GM21367 (cell line): Measurements from ENCODE around the gene HMCN1.
"Not testable (repeated sequence)": the region's sequence is repeated elsewhere in the genome, so short reads cannot be mapped to it uniquely, and the experiment has no call there.

ENCODE experiments used
- ATAC-seq: cut with Tn5 transposase; IDR thresholded peaks from one replicate; pipeline ENCODE4 v1.9.1; 2021; ENCODE audit not compliant: unreplicated experiment

HMCN1 gene

GRCh38 chr1:186125511-186125910 is 391.3 kb downstream of the HMCN1 start:
- ATAC-seq, result no peak

GRCh38 chr1:186129758-186130157 is 395.6 kb downstream of the HMCN1 start:
- ATAC-seq, result no peak

GRCh38 chr1:186139115-186139514 is 404.9 kb downstream of the HMCN1 start:
- ATAC-seq, result no peak

- ATAC-seq, result no peak
Observed at GRCh38 chr1:186139701-186140100, 405.5 kb downstream of the HMCN1 start.

GRCh38 chr1:186142159-186142558 is 408.0 kb downstream of the HMCN1 start:
- ATAC-seq, result no peak

GRCh38 chr1:186142916-186143315 is 408.7 kb downstream of the HMCN1 start:
- no peak for ATAC-seq

- ATAC-seq, result no peak
Observed at GRCh38 chr1:186143481-186143880, 409.3 kb downstream of the HMCN1 start.

- no peak for ATAC-seq
Observed at GRCh38 chr1:186144505-186144904, 410.3 kb downstream of the HMCN1 start.

GRCh38 chr1:186146974-186147373 is 412.8 kb downstream of the HMCN1 start:
- ATAC-seq, result no peak

- ATAC-seq, result no peak
Observed at GRCh38 chr1:186149591-186149990, 415.4 kb downstream of the HMCN1 start.

- no peak for ATAC-seq
Observed at GRCh38 chr1:186152227-186152619, 418.0 kb downstream of the HMCN1 start.

- ATAC-seq, result no peak
Observed at GRCh38 chr1:186152620-186153239, 418.5 kb downstream of the HMCN1 start.

GRCh38 chr1:186154651-186155050 is 420.5 kb downstream of the HMCN1 start:
- no peak for ATAC-seq

GRCh38 chr1:186155594-186155993 is 421.4 kb downstream of the HMCN1 start:
- no peak for ATAC-seq

- not testable (repeated sequence) for ATAC-seq
Observed at GRCh38 chr1:186162895-186163294, 428.7 kb downstream of the HMCN1 start.

- no peak for ATAC-seq
Observed at GRCh38 chr1:186164773-186165172, 430.6 kb downstream of the HMCN1 start.

GRCh38 chr1:186165303-186165702 is 431.1 kb downstream of the HMCN1 start:
- no peak for ATAC-seq

- no peak for ATAC-seq
Observed at GRCh38 chr1:186167096-186167668, 433.0 kb downstream of the HMCN1 start.

GRCh38 chr1:186175588-186175987 is 441.4 kb downstream of the HMCN1 start:
- no peak for ATAC-seq

- ATAC-seq, result no peak
Observed at GRCh38 chr1:186178426-186179043, 444.3 kb downstream of the HMCN1 start.

- ATAC-seq, result no peak
Observed at GRCh38 chr1:186179231-186179630, 445.0 kb downstream of the HMCN1 start.

GRCh38 chr1:186183219-186183618 is 449.0 kb downstream of the HMCN1 start:
- ATAC-seq, result peak; percentile 42
